ENCODE data around the gene RMRP.

RMRP gene

GRCh38 chr9:35686222-35687203 is 28.7 kb upstream of the RMRP start:
- DNase-seq = no peak

GRCh38 chr9:35685506-35685905 is 27.7 kb upstream of the RMRP start:
- DNase-seq = no peak

GRCh38 chr9:35684921-35685320 is 27.1 kb upstream of the RMRP start:
- no peak for DNase-seq

DNA sequence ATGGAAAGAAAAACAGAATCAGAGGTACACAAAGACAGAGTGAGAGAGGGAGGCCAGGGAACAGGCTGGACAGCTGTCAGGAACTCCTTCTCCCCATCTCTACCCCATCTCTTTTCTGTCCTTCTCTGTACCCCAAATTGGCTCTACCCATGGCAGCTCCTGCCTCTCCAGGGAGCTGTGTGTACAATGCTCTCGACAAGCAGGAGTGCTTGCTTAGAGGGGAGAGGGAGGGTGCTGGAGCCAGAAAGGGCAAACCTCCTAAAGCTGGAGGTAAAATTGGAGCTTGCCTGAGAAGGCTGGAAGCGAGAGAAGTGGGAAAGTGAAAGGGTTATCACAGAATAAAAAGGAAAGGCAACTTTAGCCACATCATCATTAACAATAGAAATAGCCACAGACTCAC is 25.5 kb upstream of the RMRP start:
- no peak for DNase-seq

GRCh38 chr9:35682520-35683315 is 24.9 kb upstream of the RMRP start:
- DNase-seq = no peak

GRCh38 chr9:35682051-35682450 is 24.2 kb upstream of the RMRP start:
- no peak for DNase-seq

GRCh38 chr9:35681341-35682002 is 23.7 kb upstream of the RMRP start:
- no peak for DNase-seq

DNA sequence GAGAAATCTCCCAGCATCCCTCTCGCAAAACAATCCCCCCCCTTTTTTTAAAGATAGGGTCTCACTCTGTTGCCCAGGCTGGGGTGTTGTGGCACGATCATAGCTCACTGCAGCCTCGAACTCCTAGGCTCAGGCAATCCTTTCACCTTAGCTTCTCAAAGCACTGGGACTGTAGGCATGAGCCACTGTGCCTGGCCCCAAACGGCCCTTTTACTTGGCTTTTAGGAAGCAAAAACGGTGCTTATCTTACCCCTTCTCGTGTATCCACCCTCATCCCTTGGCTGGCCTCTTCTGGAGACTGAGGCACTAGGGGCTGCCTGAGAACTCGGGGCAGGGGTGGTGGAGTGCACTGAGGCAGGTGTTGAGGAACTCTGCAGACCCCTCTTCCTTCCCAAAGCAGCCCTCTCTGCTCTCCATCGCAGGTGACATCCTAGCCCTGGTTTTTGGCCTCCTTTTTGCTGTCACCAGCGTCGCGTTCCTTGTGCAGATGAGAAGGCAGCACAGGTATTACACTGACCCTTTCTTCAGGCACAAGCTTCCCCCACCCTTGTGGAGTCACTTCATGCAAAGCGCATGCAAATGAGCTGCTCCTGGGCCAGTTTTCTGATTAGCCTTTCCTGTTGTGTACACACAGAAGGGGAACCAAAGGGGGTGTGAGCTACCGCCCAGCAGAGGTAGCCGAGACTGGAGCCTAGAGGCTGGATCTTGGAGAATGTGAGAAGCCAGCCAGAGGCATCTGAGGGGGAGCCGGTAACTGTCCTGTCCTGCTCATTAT is 22.7 kb upstream of the RMRP start:
- DNase-seq = no peak

GRCh38 chr9:35679766-35680330 is 22.0 kb upstream of the RMRP start:
- DNase-seq = no peak

DNA sequence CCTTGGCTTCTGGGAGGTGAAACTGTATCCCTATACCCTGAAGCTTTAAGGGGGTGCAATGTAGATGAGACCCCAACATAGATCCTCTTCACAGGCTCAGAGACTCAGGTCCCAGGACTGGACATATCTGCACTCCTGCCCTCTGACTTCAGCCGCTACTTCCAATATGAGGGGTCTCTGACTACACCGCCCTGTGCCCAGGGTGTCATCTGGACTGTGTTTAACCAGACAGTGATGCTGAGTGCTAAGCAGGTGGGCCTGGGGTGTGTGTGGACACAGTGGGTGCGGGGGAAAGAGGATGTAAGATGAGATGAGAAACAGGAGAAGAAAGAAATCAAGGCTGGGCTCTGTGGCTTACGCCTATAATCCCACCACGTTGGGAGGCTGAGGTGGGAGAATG is 21.3 kb upstream of the RMRP start:
- no peak for DNase-seq

DNA sequence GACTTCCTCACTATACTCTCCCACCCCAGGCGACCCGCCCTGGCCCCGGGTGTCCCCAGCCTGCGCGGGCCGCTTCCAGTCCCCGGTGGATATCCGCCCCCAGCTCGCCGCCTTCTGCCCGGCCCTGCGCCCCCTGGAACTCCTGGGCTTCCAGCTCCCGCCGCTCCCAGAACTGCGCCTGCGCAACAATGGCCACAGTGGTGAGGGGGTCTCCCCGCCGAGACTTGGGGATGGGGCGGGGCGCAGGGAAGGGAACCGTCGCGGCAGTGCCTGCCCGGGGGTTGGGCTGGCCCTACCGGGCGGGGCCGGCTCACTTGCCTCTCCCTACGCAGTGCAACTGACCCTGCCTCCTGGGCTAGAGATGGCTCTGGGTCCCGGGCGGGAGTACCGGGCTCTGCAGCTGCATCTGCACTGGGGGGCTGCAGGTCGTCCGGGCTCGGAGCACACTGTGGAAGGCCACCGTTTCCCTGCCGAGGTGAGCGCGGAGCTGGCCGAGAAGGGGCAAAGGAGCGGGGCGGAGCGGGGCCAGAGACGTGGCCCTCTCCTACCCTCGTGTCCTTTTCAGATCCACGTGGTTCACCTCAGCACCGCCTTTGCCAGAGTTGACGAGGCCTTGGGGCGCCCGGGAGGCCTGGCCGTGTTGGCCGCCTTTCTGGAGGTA is 18.0 kb upstream of the RMRP start:
- no peak for DNase-seq

DNA sequence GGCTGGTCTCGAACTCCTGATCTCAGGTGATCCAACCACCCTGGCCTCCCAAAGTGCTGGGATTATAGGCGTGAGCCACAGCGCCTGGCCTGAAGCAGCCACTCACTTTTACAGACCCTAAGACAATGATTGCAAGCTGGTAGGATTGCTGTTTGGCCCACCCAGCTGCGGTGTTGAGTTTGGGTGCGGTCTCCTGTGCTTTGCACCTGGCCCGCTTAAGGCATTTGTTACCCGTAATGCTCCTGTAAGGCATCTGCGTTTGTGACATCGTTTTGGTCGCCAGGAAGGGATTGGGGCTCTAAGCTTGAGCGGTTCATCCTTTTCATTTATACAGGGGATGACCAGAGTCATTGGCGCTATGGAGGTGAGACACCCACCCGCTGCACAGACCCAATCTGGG is 17.4 kb upstream of the RMRP start:
- no peak for DNase-seq

- DNase-seq = no peak
Observed at GRCh38 chr9:35674025-35674361, 16.2 kb upstream of the RMRP start.

- no peak for DNase-seq
Observed at GRCh38 chr9:35673132-35674024, 15.6 kb upstream of the RMRP start, which contains the start of gene CA9. CA9 (plus strand) TSS chr9:35673928; CDS start chr9:35673960, 32 bp downstream.

- no peak for DNase-seq
Observed at GRCh38 chr9:35669331-35670145, 11.7 kb upstream of the RMRP start.

- no peak for DNase-seq
Observed at GRCh38 chr9:35667939-35668338, 10.1 kb upstream of the RMRP start.

DNA sequence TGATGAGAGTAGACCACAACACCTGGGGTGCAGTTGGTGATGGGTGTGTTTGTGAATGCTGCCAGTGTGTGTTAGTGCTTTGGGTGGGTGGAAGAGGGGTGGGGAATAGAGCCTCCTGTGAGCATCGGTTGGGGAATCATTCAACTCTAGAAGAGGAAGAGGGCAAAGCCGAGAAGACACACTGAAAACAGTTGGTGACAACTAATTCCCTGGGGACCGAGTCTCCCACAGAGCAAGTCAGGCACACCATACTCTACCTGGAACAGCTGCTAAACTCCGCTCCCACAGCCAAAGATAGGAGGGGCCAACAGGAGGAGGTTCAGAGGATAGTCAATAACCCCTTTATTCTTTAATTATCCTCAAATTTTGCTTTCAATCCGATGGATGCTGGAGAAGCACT is 8.7 kb upstream of the RMRP start:
- DNase-seq = no peak

- no peak for DNase-seq
Observed at GRCh38 chr9:35666045-35666444, 8.2 kb upstream of the RMRP start.

- no peak for DNase-seq
Observed at GRCh38 chr9:35665471-35665818, 7.6 kb upstream of the RMRP start.
